Endothelial cell of umbilical vein (primary cell): ENCODE measurements around the gene HPSE2. TPM values are rescaled to one million over a fixed set of nuclear protein-coding genes. Genes with fewer than 3 reads are reported as not detected.

Experiments used
- BruUV-seq: library from RNA; stranded (reverse); fragments of 400-500 nt; replicated peaks from 2 replicates; lab custom pipeline; 2021; lab: Mats Ljungman, UMichigan
- CTCF ChIA-PET: fragments of 300-600, 350-600 bp; sonication (Branson Sonifier 250); formaldehyde crosslinking; loops from one replicate; lab custom pipeline; 2021; ENCODE audit warnings: antibody characterized with exemption, inconsistent platforms; lab: Charles Lee
- POLR2A ChIA-PET: fragments of 300-600, 350-600 bp; sonication (Branson Sonifier 250); formaldehyde crosslinking; loops from one replicate; lab custom pipeline; 2021; ENCODE audit warnings: antibody characterized with exemption, inconsistent platforms; lab: Charles Lee
- DNase-seq: peaks from one replicate; pipeline ENCODE4 v3.0.0-alpha.2; 2011; ENCODE audit warnings: low read depth, low spot score
- FAIRE-seq: peaks from 2 replicates; lab custom pipeline; 2011; peaks lifted over from hg19 to GRCh38; lab: Jason Lieb, UNC
- H2AFZ ChIP-seq: 2 replicates; pipeline ENCODE4 v1.6.0; 2012; ENCODE audit warnings: low read depth, low read length, control low read depth, inconsistent platforms
- H3K27ac ChIP-seq: 2 replicates; pipeline ENCODE4 v1.5.1; 2011; ENCODE audit warnings: low read depth, mild to moderate bottlenecking, control low read depth, low read length, moderate library complexity; ENCODE audit not compliant: insufficient read depth
- H3K27me3 ChIP-seq, 2 experiments: 2 replicates each; pipeline versions ENCODE4 v1.6.0 to v1.6.1; 2011; ENCODE audit warnings: low read length in 2 of 2, mixed read lengths in 1 of 2; ENCODE audit not compliant: control insufficient read depth in 2 of 2, insufficient read depth in 2 of 2
- H3K36me3 ChIP-seq, 2 experiments: 2 replicates in 1 of 2; 3 replicates in 1 of 2; pipeline ENCODE4 v1.5.1; 2011; ENCODE audit warnings: low read length in 2 of 2, mild to moderate bottlenecking in 1 of 2, moderate library complexity in 1 of 2; ENCODE audit not compliant: control insufficient read depth in 2 of 2, insufficient read depth in 2 of 2; ENCODE audit errors: extremely low read depth in 1 of 2
- H3K4me1 ChIP-seq: 3 replicates; pipeline ENCODE4 v1.5.1; 2011; ENCODE audit warnings: mild to moderate bottlenecking, low read length; ENCODE audit not compliant: control insufficient read depth, insufficient read depth; ENCODE audit errors: extremely low read depth
- H3K4me2 ChIP-seq: 2 replicates; pipeline ENCODE4 v1.6.1; 2011; ENCODE audit warnings: low read length, control low read depth, mixed read lengths; ENCODE audit not compliant: insufficient read depth
- H3K4me3 ChIP-seq, 3 experiments: fragments of 200-600 bp in 1 of 3; sonication (generic), shearing (Covaris generic) in 1 of 3; replicated peaks in 1 of 3; 2 replicates each; pipeline ENCODE4 v1.5.1; 2011 to 2016; ENCODE audit warnings: control low read depth in 3 of 3, low read length in 3 of 3, mild to moderate bottlenecking in 2 of 3, inconsistent platforms in 1 of 3, low read depth in 1 of 3, moderate library complexity in 1 of 3; ENCODE audit not compliant: insufficient read depth in 1 of 3
- H3K79me2 ChIP-seq: 2 replicates; pipeline ENCODE4 v1.6.0; 2012; ENCODE audit warnings: low read length, inconsistent platforms; ENCODE audit not compliant: control insufficient read depth, insufficient read depth
- H3K9ac ChIP-seq: replicated peaks from 2 replicates; pipeline ENCODE3; 2011; ENCODE audit warnings: low read length, control low read depth; ENCODE audit not compliant: insufficient read depth; ENCODE audit errors: extremely low read depth
- H3K9me1 ChIP-seq: replicated peaks from 3 replicates; pipeline ENCODE4 v1.6.0; 2011; ENCODE audit warnings: mild to moderate bottlenecking, low read length; ENCODE audit not compliant: control insufficient read depth, insufficient read depth; ENCODE audit errors: extremely low read depth
- H3K9me3 ChIP-seq: replicated peaks from 2 replicates; pipeline ENCODE4 v1.5.1; 2012; ENCODE audit warnings: low read length, inconsistent platforms; ENCODE audit not compliant: control insufficient read depth, insufficient read depth
- H4K20me1 ChIP-seq: replicated peaks from 2 replicates; pipeline ENCODE3; 2011; ENCODE audit warnings: mild to moderate bottlenecking, low read length; ENCODE audit not compliant: control insufficient read depth, insufficient read depth; ENCODE audit errors: extremely low read depth
- EZH2 ChIP-seq: IDR thresholded peaks from 2 replicates; pipeline ENCODE4 v1.6.1; 2012; ENCODE audit warnings: borderline replicate concordance, low read depth, mild to moderate bottlenecking, moderate library complexity, low read length, inconsistent platforms; ENCODE audit not compliant: severe bottlenecking
- FOS ChIP-seq: IDR thresholded peaks from 2 replicates; pipeline ENCODE4 v1.6.1; 2011; ENCODE audit warnings: mild to moderate bottlenecking, low read length, moderate library complexity, borderline replicate concordance; ENCODE audit not compliant: insufficient read depth
- GATA2 ChIP-seq: IDR thresholded peaks from 2 replicates; pipeline ENCODE4 v1.7.0; 2011; ENCODE audit warnings: low read depth, mild to moderate bottlenecking, moderate library complexity, mixed read lengths, low read length; ENCODE audit not compliant: insufficient read length, insufficient read depth
- JUN ChIP-seq: IDR thresholded peaks from 2 replicates; pipeline ENCODE4 v1.6.1; 2011; ENCODE audit warnings: borderline replicate concordance, low read depth; ENCODE audit not compliant: insufficient read length, insufficient read depth
- MYC ChIP-seq: IDR thresholded peaks from one replicate; pipeline ENCODE4 v1.6.1; 2011; ENCODE audit warnings: mild to moderate bottlenecking, low read depth, low read length
- POLR2A ChIP-seq: IDR thresholded peaks from 2 replicates; pipeline ENCODE4 v1.6.1; 2012; ENCODE audit warnings: low read depth, mild to moderate bottlenecking, control low read depth, low read length
- POLR2AphosphoS5 ChIP-seq: IDR thresholded peaks from 2 replicates; pipeline ENCODE4 v1.6.1; 2012; ENCODE audit warnings: low read depth, mild to moderate bottlenecking, control low read depth, low read length, moderate library complexity; ENCODE audit not compliant: insufficient read depth
- dilution Hi-C: fragments of 300-500 bp; cut with MboI; formaldehyde crosslinking; loops from one replicate; pipeline ENCODE4 v1.15.0; 2019; ENCODE audit warnings: low sequenced_read_pairs; ENCODE audit not compliant: extremely low pct_ligation_motif_present
- intact Hi-C: fragments of 100-400 bp; cut with micrococcal nuclease; formaldehyde crosslinking; loops from one replicate; pipeline ENCODE4 v1.10.0; 2022
- polyA plus RNA-seq, 4 experiments: library from polyadenylated mRNA; depleted of rRNA in 3 of 4; stranded (reverse) in 3 of 4; unstranded in 1 of 4; fragments of >200 nt; gene quantifications; 2 replicates each; pipeline versions ENCODE4 v1.2.1 to v1.2.3, GENCODE V29; 2011 to 2012; ENCODE audit warnings: missing spikeins in 1 of 4
- total RNA-seq: library from RNA; stranded (reverse); gene quantifications from 2 replicates; pipeline ENCODE4 v1.2.3, GENCODE V29; 2021
- TF ChIP-seq, protein P1 (sequence below): IDR thresholded peaks from 2 replicates; pipeline ENCODE4 v1.6.1; 2011; ENCODE audit not compliant: insufficient read depth, insufficient read length
- TF ChIP-seq, protein P2 (sequence below), 2 donors: IDR thresholded peaks; 1 replicate in 1 of 2; 2 replicates in 1 of 2; pipeline ENCODE4 v1.5.1; 2011; ENCODE audit warnings: low read length in 2 of 2, mild to moderate bottlenecking in 2 of 2, moderate library complexity in 2 of 2, control low read depth in 1 of 2, inconsistent platforms in 1 of 2, low read depth in 1 of 2; ENCODE audit not compliant: insufficient read depth in 1 of 2; ENCODE audit errors: extremely low read depth in 1 of 2

HPSE2 gene
- total and polyA plus RNA-seq, 2 donors (not counting 3 experiments of a cell fraction or from before 2014, with no cell fraction given), result not detected

DNA sequence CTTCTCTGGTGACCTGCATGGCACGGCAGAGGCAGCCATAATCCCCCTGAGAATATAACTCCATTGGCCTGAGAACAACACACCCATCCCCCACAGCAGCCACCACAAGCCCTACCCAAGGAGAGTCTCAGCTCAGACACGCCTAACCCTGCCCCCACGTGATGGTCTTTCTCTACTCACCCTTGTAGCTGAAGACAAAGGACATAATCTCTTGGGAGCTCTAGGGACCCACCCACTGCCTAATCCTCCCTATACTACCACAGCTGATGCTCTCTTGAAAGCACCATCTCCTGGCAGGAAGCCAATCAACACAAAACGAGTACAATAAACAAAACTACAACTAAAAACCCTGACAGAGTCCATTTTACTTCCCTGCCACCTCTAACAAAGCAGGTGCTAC lies 30.7 kb upstream of the HPSE2 start:
- no peak for DNase-seq
- CTCF ChIA-PET, result no interaction called here
- intact Hi-C loops, result no loop called here
- H3K27ac ChIP-seq, result no peak overlapping the region
- no peaks in the 10 kb centered on the region for H3K79me2 ChIP-seq
- BruUV-seq, result no TSS peak
- H3K9me3 ChIP-seq, result no peaks in the 10 kb centered on the region
- no peak overlapping the region for H3K4me3 ChIP-seq
- POLR2A ChIA-PET, result no interaction called here
- H3K27me3 ChIP-seq, result no peaks in the 10 kb centered on the region
- H4K20me1 ChIP-seq, result no peaks in the 10 kb centered on the region
- H3K36me3 ChIP-seq, result no peaks in the 10 kb centered on the region
- H2AFZ ChIP-seq, result no peak overlapping the region
- no peak overlapping the region for H3K4me2 ChIP-seq
- dilution Hi-C loops, result no loop called here
- H3K9me1 ChIP-seq, result no peaks in the 10 kb centered on the region
- H3K4me1 ChIP-seq, result no peaks in the 10 kb centered on the region
- TF ChIP-seq JUN, result no peak
- no peak for TF ChIP-seq GATA2
- TF ChIP-seq MYC, result no peak
- TF ChIP-seq, protein P1, sequence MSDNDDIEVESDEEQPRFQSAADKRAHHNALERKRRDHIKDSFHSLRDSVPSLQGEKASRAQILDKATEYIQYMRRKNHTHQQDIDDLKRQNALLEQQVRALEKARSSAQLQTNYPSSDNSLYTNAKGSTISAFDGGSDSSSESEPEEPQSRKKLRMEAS, result no peak
- TF ChIP-seq FOS, result no peak
- no peak for TF ChIP-seq POLR2A
- TF ChIP-seq EZH2, result no peak
- TF ChIP-seq, protein P2, sequence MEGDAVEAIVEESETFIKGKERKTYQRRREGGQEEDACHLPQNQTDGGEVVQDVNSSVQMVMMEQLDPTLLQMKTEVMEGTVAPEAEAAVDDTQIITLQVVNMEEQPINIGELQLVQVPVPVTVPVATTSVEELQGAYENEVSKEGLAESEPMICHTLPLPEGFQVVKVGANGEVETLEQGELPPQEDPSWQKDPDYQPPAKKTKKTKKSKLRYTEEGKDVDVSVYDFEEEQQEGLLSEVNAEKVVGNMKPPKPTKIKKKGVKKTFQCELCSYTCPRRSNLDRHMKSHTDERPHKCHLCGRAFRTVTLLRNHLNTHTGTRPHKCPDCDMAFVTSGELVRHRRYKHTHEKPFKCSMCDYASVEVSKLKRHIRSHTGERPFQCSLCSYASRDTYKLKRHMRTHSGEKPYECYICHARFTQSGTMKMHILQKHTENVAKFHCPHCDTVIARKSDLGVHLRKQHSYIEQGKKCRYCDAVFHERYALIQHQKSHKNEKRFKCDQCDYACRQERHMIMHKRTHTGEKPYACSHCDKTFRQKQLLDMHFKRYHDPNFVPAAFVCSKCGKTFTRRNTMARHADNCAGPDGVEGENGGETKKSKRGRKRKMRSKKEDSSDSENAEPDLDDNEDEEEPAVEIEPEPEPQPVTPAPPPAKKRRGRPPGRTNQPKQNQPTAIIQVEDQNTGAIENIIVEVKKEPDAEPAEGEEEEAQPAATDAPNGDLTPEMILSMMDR (IDR thresholded peaks at IDR 0.05; ENCODE audit: extremely low read depth in 1 of 2, insufficient read depth in 1 of 2, low read depth in 1 of 2, low read length in 2 of 2), result no peak
- TF ChIP-seq POLR2AphosphoS5, result no peak
- H3K9ac ChIP-seq, result no peak overlapping the region
- FAIRE-seq, result no peak
